OCI-LY7 (cell line): Measurements from ENCODE around the gene SLC12A3. TPM values are rescaled to one million over a fixed set of nuclear protein-coding genes. Genes with fewer than 3 reads are reported as not detected.
"Not testable (repeated sequence)": the region's sequence is repeated elsewhere in the genome, so short reads cannot be mapped to it uniquely, and the experiment has no call there.

ENCODE experiments used
- BruUV-seq: library from RNA; stranded (reverse); fragments of 400-500 nt; replicated peaks from 2 replicates; lab custom pipeline; 2021; lab: Mats Ljungman, UMichigan
- CTCF ChIA-PET: fragments of 300-600 bp; sonication (Branson Sonifier 250); formaldehyde crosslinking; loops from one replicate; lab custom pipeline; 2022; ENCODE audit warnings: antibody characterized with exemption; ENCODE audit not compliant: unreplicated experiment; lab: Charles Lee
- POLR2A ChIA-PET: fragments of 300-600 bp; sonication (Branson Sonifier 250); formaldehyde crosslinking; loops from one replicate; lab custom pipeline; 2022; ENCODE audit warnings: antibody characterized with exemption; lab: Charles Lee
- DNase-seq: peaks from one replicate; pipeline ENCODE4 v3.0.0-alpha.2; 2015; ENCODE audit warnings: low spot score
- H2AFZ ChIP-seq: fragments of 200-600 bp; sonication (generic), shearing (Covaris generic); 2 replicates; pipeline ENCODE4 v1.6.1; 2014; ENCODE audit warnings: mild to moderate bottlenecking, antibody characterized with exemption, low read length, moderate library complexity
- H3K27ac ChIP-seq: fragments of 200-600 bp; sonication (generic); 2 replicates; pipeline ENCODE4 v1.5.1; 2014; ENCODE audit warnings: mixed run types, low read depth, mild to moderate bottlenecking, moderate library complexity, low read length, inconsistent platforms; ENCODE audit not compliant: poor library complexity, severe bottlenecking
- H3K36me3 ChIP-seq: fragments of 200-600 bp; sonication (generic); 2 replicates; pipeline ENCODE4 v1.6.1; 2014; ENCODE audit warnings: mild to moderate bottlenecking, antibody characterized with exemption, low read length, moderate library complexity, mixed read lengths; ENCODE audit not compliant: insufficient read depth
- H3K4me1 ChIP-seq: fragments of 200-600 bp; sonication (generic); 2 replicates; pipeline ENCODE4 v1.5.1; 2014; ENCODE audit warnings: mild to moderate bottlenecking, low read length; ENCODE audit not compliant: insufficient read depth, poor library complexity, severe bottlenecking
- H3K4me2 ChIP-seq: fragments of 200-600 bp; sonication (generic); 2 replicates; pipeline ENCODE4 v1.6.1; 2014; ENCODE audit warnings: mild to moderate bottlenecking, low read length
- H3K4me3 ChIP-seq: fragments of 200-600 bp; sonication (generic); 2 replicates; pipeline ENCODE4 v1.5.1; 2014; ENCODE audit warnings: mild to moderate bottlenecking, low read depth, low read length; ENCODE audit not compliant: poor library complexity, severe bottlenecking
- H3K79me2 ChIP-seq: fragments of 200-600 bp; sonication (generic); 2 replicates; pipeline ENCODE4 v1.6.1; 2016; ENCODE audit warnings: low read depth, mild to moderate bottlenecking, low read length, moderate library complexity, mixed read lengths; ENCODE audit not compliant: insufficient read depth
- H3K9me2 ChIP-seq: fragments of 200-600 bp; sonication (generic); 2 replicates; pipeline ENCODE4 v1.6.1; 2016; ENCODE audit warnings: mild to moderate bottlenecking, low read length, mixed read lengths; ENCODE audit not compliant: insufficient read depth
- H3K9me3 ChIP-seq: fragments of 200-600 bp; sonication (generic); 2 replicates; pipeline ENCODE4 v1.6.1; 2014; ENCODE audit warnings: mild to moderate bottlenecking, mixed run types, low read length, mixed read lengths
- H4K20me1 ChIP-seq: fragments of 200-600 bp; sonication (generic); 2 replicates; pipeline ENCODE4 v1.6.1; 2014; ENCODE audit warnings: mild to moderate bottlenecking, antibody characterized with exemption, low read length, moderate library complexity, mixed read lengths; ENCODE audit not compliant: insufficient read depth
- EZH2phosphoT487 ChIP-seq: fragments of 200-600 bp; sonication (generic); IDR thresholded peaks from 2 replicates; pipeline ENCODE4 v1.6.1; 2018; ENCODE audit warnings: low read depth, borderline replicate concordance, mild to moderate bottlenecking, mixed run types, antibody characterized with exemption, low read length, moderate library complexity, mixed read lengths
- intact Hi-C: fragments of 100-400 bp; cut with micrococcal nuclease; formaldehyde crosslinking; loops from one replicate; pipeline ENCODE4 v1.10.0; 2022; ENCODE audit not compliant: unreplicated experiment
- total RNA-seq, 2 experiments: library from RNA; depleted of rRNA in 1 of 2; stranded (reverse); fragments of >200 nt in 1 of 2; shearing (Covaris generic) in 1 of 2; gene quantifications; 2 replicates each; pipeline ENCODE4 v1.2.3, GENCODE V29; 2014 to 2022
- TF ChIP-seq, protein P1 (sequence below): fragments of 200-600 bp; sonication (generic); conservative IDR thresholded peaks from 2 replicates; pipeline ENCODE4 v1.5.1; 2014; ENCODE audit warnings: mild to moderate bottlenecking, antibody characterized with exemption, low read length, moderate library complexity, mixed read lengths

SLC12A3 gene
- total RNA-seq, 2 experiments from 2014 or later: 0.25 to 0.88 TPM

GRCh38 chr16:56883586-56883985, 18.6 kb downstream of the SLC12A3 start:
- H3K4me1 ChIP-seq: peaks cover 9% of the 10 kb centered on the region
- TF ChIP-seq, protein P1, sequence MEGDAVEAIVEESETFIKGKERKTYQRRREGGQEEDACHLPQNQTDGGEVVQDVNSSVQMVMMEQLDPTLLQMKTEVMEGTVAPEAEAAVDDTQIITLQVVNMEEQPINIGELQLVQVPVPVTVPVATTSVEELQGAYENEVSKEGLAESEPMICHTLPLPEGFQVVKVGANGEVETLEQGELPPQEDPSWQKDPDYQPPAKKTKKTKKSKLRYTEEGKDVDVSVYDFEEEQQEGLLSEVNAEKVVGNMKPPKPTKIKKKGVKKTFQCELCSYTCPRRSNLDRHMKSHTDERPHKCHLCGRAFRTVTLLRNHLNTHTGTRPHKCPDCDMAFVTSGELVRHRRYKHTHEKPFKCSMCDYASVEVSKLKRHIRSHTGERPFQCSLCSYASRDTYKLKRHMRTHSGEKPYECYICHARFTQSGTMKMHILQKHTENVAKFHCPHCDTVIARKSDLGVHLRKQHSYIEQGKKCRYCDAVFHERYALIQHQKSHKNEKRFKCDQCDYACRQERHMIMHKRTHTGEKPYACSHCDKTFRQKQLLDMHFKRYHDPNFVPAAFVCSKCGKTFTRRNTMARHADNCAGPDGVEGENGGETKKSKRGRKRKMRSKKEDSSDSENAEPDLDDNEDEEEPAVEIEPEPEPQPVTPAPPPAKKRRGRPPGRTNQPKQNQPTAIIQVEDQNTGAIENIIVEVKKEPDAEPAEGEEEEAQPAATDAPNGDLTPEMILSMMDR: no peak
- TF ChIP-seq EZH2phosphoT487: no peak
- CTCF ChIA-PET: interaction anchor here (1.6 kb wide), 1 partner anchor 16 kb away, joined by 4 read pairs; no protein-coding TSS in a partner anchor
- POLR2A ChIA-PET: no interaction called here
- no peak overlapping the region for H3K4me3 ChIP-seq
- DNase-seq: no peak
- H3K27ac ChIP-seq: no peak overlapping the region
- intact Hi-C loops: no loop called here
- H4K20me1 ChIP-seq: no peaks in the 10 kb centered on the region
- H3K79me2 ChIP-seq: no peaks in the 10 kb centered on the region
- H3K36me3 ChIP-seq: no peaks in the 10 kb centered on the region
- no peaks in the 10 kb centered on the region for H3K9me3 ChIP-seq
- H2AFZ ChIP-seq: no peak overlapping the region
- no peaks in the 10 kb centered on the region for H3K9me2 ChIP-seq
- no TSS peak for BruUV-seq
- H3K4me2 ChIP-seq: no peak overlapping the region

GRCh38 chr16:56884026-56884582, 19.1 kb downstream of the SLC12A3 start:
- no peaks in the 10 kb centered on the region for H3K9me3 ChIP-seq

GRCh38 chr16:56884929-56885328, 19.9 kb downstream of the SLC12A3 start:
- H3K9me2 ChIP-seq, H3K4me2 ChIP-seq, H2AFZ ChIP-seq, BruUV-seq, H3K36me3 ChIP-seq, H3K79me2 ChIP-seq, DNase-seq, intact Hi-C loops, H3K4me3 ChIP-seq, H4K20me1 ChIP-seq, H3K27ac ChIP-seq, H3K9me3 ChIP-seq, CTCF ChIA-PET: not testable (repeated sequence)
- peaks cover 22% of the 10 kb centered on the region for H3K4me1 ChIP-seq
- POLR2A ChIA-PET: interaction anchor here (0.6 kb wide), 1 partner anchor 15 kb away, joined by 3 read pairs; no protein-coding TSS in a partner anchor

More at GRCh38 chr16:56884026-56884582, 19.1 kb downstream of the SLC12A3 start:
- intact Hi-C loops: no loop called here
- Histone ChIP-seq H2AFZ (no peak overlapping the region), H4K20me1 (no peaks in the 10 kb centered on the region), H3K9me2 (no peaks in the 10 kb centered on the region), H3K4me1 (peaks cover 14% of the 10 kb centered on the region), H3K79me2 (no peaks in the 10 kb centered on the region), H3K27ac (no peak overlapping the region), H3K4me3 (no peak overlapping the region), H3K4me2 (no peak overlapping the region), H3K36me3 (no peaks in the 10 kb centered on the region)
- POLR2A ChIA-PET: interaction anchor here (0.7 kb wide), 1 partner anchor 62 kb away, joined by 3 read pairs; no protein-coding TSS in a partner anchor
- no TSS peak for BruUV-seq
- DNase-seq: no peak
- TF ChIP-seq, protein P1: no peak
- TF ChIP-seq EZH2phosphoT487: no peak
- CTCF ChIA-PET: no interaction called here
